GM12878 (cell line): ENCODE measurements around the gene ABCC5. TPM values are rescaled to one million over a fixed set of nuclear protein-coding genes. Genes with fewer than 3 reads are reported as not detected.

Source experiments
- ATAC-seq: fragments of 200-7000 bp; cut with Tn5 transposase; 3 replicates; pipeline ENCODE4 v1.9.1; 2020; ENCODE audit warnings: mild to moderate bottlenecking, moderate library complexity
- BruUV-seq: library from RNA; stranded (reverse); fragments of 400-500 nt; replicated peaks from 2 replicates; lab custom pipeline; 2021; lab: Mats Ljungman, UMichigan
- CTCF ChIA-PET: fragments of 300-600 bp; sonication (Branson Sonifier 250); formaldehyde crosslinking; extraction: SDS; loops from one replicate; lab custom pipeline; 2021; ENCODE audit warnings: inconsistent platforms; lab: Yijun Ruan, JAX
- POLR2A ChIA-PET: fragments of 350-600 bp; formaldehyde crosslinking; extraction: SDS; loops from one replicate; lab custom pipeline; 2021; ENCODE audit warnings: inconsistent platforms; lab: Charles Lee
- RAD21 ChIA-PET: fragments of 300-600 bp; sonication (Branson Sonifier 250); formaldehyde crosslinking; loops from one replicate; lab custom pipeline; 2023; ENCODE audit warnings: antibody characterized with exemption; ENCODE audit not compliant: unreplicated experiment; lab: Charles Lee
- SMC1A ChIA-PET: fragments of 300-600 bp; sonication (Branson Sonifier 250); formaldehyde crosslinking; loops from one replicate; lab custom pipeline; 2023; ENCODE audit not compliant: unreplicated experiment, uncharacterized antibody; lab: Charles Lee
- DNase-seq: peaks from one replicate; pipeline ENCODE4 v3.0.0-alpha.2; 2011; ENCODE audit warnings: low read depth, low spot score
- FAIRE-seq: peaks from 3 replicates; lab custom pipeline; 2011; peaks lifted over from hg19 to GRCh38; lab: Jason Lieb, UNC
- H2AFZ ChIP-seq: 2 replicates; pipeline ENCODE4 v1.6.0; 2011; ENCODE audit warnings: low read depth, low read length, control low read depth; ENCODE audit not compliant: control insufficient read depth
- H3K27ac ChIP-seq: 2 replicates; pipeline ENCODE4 v1.5.1; 2011; ENCODE audit warnings: control low read depth; ENCODE audit not compliant: control insufficient read depth, insufficient read depth
- H3K27me3 ChIP-seq, 2 experiments: replicated peaks in 1 of 2; 2 replicates each; pipeline versions ENCODE4 v1.6.0 to v1.6.1; 2011; ENCODE audit warnings: low read length in 1 of 2; ENCODE audit not compliant: control insufficient read depth in 2 of 2, insufficient read depth in 2 of 2
- H3K36me3 ChIP-seq, 2 experiments: 2 replicates each; pipeline ENCODE4 v1.5.1; 2011; ENCODE audit warnings: low read length in 1 of 2; ENCODE audit not compliant: control insufficient read depth in 2 of 2, insufficient read depth in 2 of 2
- H3K4me1 ChIP-seq: 2 replicates; pipeline ENCODE4 v1.6.1; 2011; ENCODE audit warnings: mild to moderate bottlenecking, low read length, moderate library complexity, mixed read lengths; ENCODE audit not compliant: control insufficient read depth, insufficient read depth
- H3K4me2 ChIP-seq: 2 replicates; pipeline ENCODE4 v1.6.0; 2011; ENCODE audit warnings: control low read depth; ENCODE audit not compliant: control insufficient read depth, insufficient read depth
- H3K4me3 ChIP-seq: fragments of 200-600 bp; sonication (generic); 2 replicates; pipeline ENCODE4 v1.5.1; 2016
- H3K79me2 ChIP-seq: 2 replicates; pipeline ENCODE4 v1.6.0; 2011; ENCODE audit warnings: low read length; ENCODE audit not compliant: control insufficient read depth, insufficient read depth
- H3K9ac ChIP-seq: 2 replicates; pipeline ENCODE4 v1.8.0; 2011; ENCODE audit warnings: low read length, control low read depth, mixed read lengths; ENCODE audit not compliant: control insufficient read depth, insufficient read depth
- H3K9me3 ChIP-seq: replicated peaks from 3 replicates; pipeline ENCODE4 v1.5.1; 2011; ENCODE audit warnings: mild to moderate bottlenecking, low read length; ENCODE audit not compliant: control insufficient read depth, insufficient read depth
- H4K20me1 ChIP-seq: 2 replicates; pipeline ENCODE4 v1.6.0; 2011; ENCODE audit not compliant: control insufficient read depth, insufficient read depth
- ATF7 ChIP-seq: fragments of 450-650 bp; IDR thresholded peaks from 2 replicates; pipeline ENCODE4 v1.6.1; 2016; ENCODE audit warnings: low read depth, mild to moderate bottlenecking
- BCL11A ChIP-seq: IDR thresholded peaks from 2 replicates; pipeline ENCODE4 v1.6.1; 2011; ENCODE audit warnings: low read depth, low read length
- BMI1 ChIP-seq: fragments of 450-650 bp; IDR thresholded peaks from 2 replicates; pipeline ENCODE4 v1.6.1; 2016; ENCODE audit warnings: mild to moderate bottlenecking, moderate library complexity, borderline replicate concordance
- EED ChIP-seq: sonication (generic); IDR thresholded peaks from 2 replicates; pipeline ENCODE4 v1.6.1; 2016; ENCODE audit warnings: antibody characterized with exemption, low read depth
- EP300 ChIP-seq, 2 experiments: fragments of 150-350 bp in 1 of 2; IDR thresholded peaks; 2 replicates each; pipeline ENCODE4 v1.6.1; 2011 to 2012; ENCODE audit warnings: low read depth in 2 of 2, low read length in 2 of 2, borderline replicate concordance in 1 of 2, improper control_type of control experiment in 1 of 2, inconsistent platforms in 1 of 2; ENCODE audit not compliant: control insufficient read depth in 1 of 2
- IKZF1 ChIP-seq: fragments of 450-650 bp; conservative IDR thresholded peaks from 2 replicates; pipeline ENCODE4 v1.6.1; 2017; ENCODE audit warnings: antibody characterized with exemption, mild to moderate bottlenecking
- IRF4 ChIP-seq: IDR thresholded peaks from 2 replicates; pipeline ENCODE4 v1.6.1; 2011; ENCODE audit warnings: low read depth, low read length
- IRF5 ChIP-seq: fragments of 450-650 bp; IDR thresholded peaks from 2 replicates; pipeline ENCODE4 v1.6.1; 2017; ENCODE audit warnings: borderline replicate concordance
- NFYA ChIP-seq: IDR thresholded peaks from 2 replicates; pipeline ENCODE4 v1.6.1; 2011; ENCODE audit warnings: low read depth, mild to moderate bottlenecking, low read length, improper control_type of control experiment, borderline replicate concordance
- RELA ChIP-seq: fragments of 450-650 bp; IDR thresholded peaks from 2 replicates; pipeline ENCODE4 v1.8.0; 2014; ENCODE audit warnings: borderline replicate concordance; ENCODE audit not compliant: partially characterized antibody
- SIN3A ChIP-seq: IDR thresholded peaks from 2 replicates; pipeline ENCODE4 v1.6.1; 2012; ENCODE audit warnings: low read depth, low read length, improper control_type of control experiment
- SUZ12 ChIP-seq: fragments of 200-600 bp; sonication (generic); IDR thresholded peaks from one replicate; pipeline ENCODE4 v1.6.1; 2018; ENCODE audit warnings: antibody characterized with exemption, mild to moderate bottlenecking; ENCODE audit not compliant: unreplicated experiment
- ZBTB11 ChIP-seq: fragments of 450-650 bp; formaldehyde crosslinking; IDR thresholded peaks from 2 replicates; pipeline ENCODE4 v1.5.0; 2022; ENCODE audit warnings: mild to moderate bottlenecking, missing genetic modification characterization
- WGBS: methylation state at CpG from one replicate; pipeline ENCODE4 v1.1.6; 2016; ENCODE audit warnings: low lambda C conversion rate; ENCODE audit not compliant: insufficient replicate concordance, insufficient coverage; ENCODE audit errors: missing lambda C conversion rate; 5-methylcytosine and 5-hydroxymethylcytosine counted together
- in situ Hi-C: fragments of 300-500 bp; cut with MboI; formaldehyde crosslinking; loops from 9 replicates; pipeline ENCODE4 v1.14.3; 2018; ENCODE audit warnings: mixed read lengths
- intact Hi-C: fragments of 100-400 bp; cut with micrococcal nuclease; formaldehyde crosslinking; loops from one replicate; pipeline ENCODE4 v1.14.2; 2022; ENCODE audit not compliant: unreplicated experiment
- polyA plus RNA-seq, 11 experiments: library from polyadenylated mRNA; depleted of rRNA in 4 of 11; unstranded in 6 of 11; stranded (reverse) in 5 of 11; fragments of >200 nt; fragmentation: Nextera tagmentation in 4 of 11; fragmentation: Illumina TruSeq in 1 of 11; extraction: Ambion mirVana in 4 of 11; extraction: Trizol in 1 of 11; gene quantifications; 1 replicate in 1 of 11; 2 replicates in 10 of 11; pipeline versions ENCODE4 v1.2.1 to v1.2.3, GENCODE V29; 2011 to 2016; ENCODE audit warnings: inconsistent platforms in 2 of 11, missing spikeins in 2 of 11, low read depth in 1 of 11
- total RNA-seq, 4 experiments: library from RNA; depleted of rRNA in 3 of 4; stranded (reverse); fragments of >200 nt in 3 of 4; fragmentation: Illumina TruSeq in 1 of 4; extraction: Trizol in 1 of 4; gene quantifications; 2 replicates each; pipeline versions ENCODE4 v1.2.1 to v1.2.3, GENCODE V29; 2013 to 2021

ABCC5 gene
- total and polyA plus RNA-seq, 10 of the 15 experiments (the other 5 are each of a cell fraction or from before 2014, with no cell fraction given) = 6.0 to 17.8 (median 9.7) TPM

- in situ Hi-C loops = no loop called here
- Histone ChIP-seq H3K4me3 (no peak overlapping the region), H3K4me2 (no peak overlapping the region), H3K4me1 (no peaks in the 10 kb centered on the region; the same call in 1 of the 2 replicates), H3K79me2 (no peaks in the 10 kb centered on the region), H3K27ac (no peak overlapping the region), H3K27me3 (no peaks in the 10 kb centered on the region), H3K9ac (no peak overlapping the region), H3K36me3 (no peaks in the 10 kb centered on the region; a peak in 1 of 4 replicates), H3K9me3 (no peaks in the 10 kb centered on the region), H2AFZ (no peak overlapping the region), H4K20me1 (no peaks in the 10 kb centered on the region)
- CTCF ChIA-PET = interaction anchor here (0.7 to 1.3 kb wide), 3 partner anchors 18 to 490 kb away, joined by 3 to 5 read pairs (median 3); no protein-coding TSS in a partner anchor
- SMC1A ChIA-PET = no interaction called here
- RAD21 ChIA-PET = no interaction called here
- no peak for TF ChIP-seq IRF4
- TF ChIP-seq NFYA = no peak
- no peak for TF ChIP-seq ZBTB11 (CRISPR knock-in tag)
- TF ChIP-seq SUZ12 = no peak
- no peak for TF ChIP-seq SIN3A
- TF ChIP-seq BMI1 = no peak
- TF ChIP-seq IRF5 = no peak
- TF ChIP-seq ATF7 = no peak
- no peak for TF ChIP-seq EP300 (IDR thresholded peaks at IDR 0.05; ENCODE audit: borderline replicate concordance in 1 of 2, control insufficient read depth in 1 of 2, low read depth in 2 of 2, low read length in 2 of 2)
- no peak for TF ChIP-seq RELA
- TF ChIP-seq EED = no peak
- TF ChIP-seq IKZF1 = no peak
- no peak for TF ChIP-seq BCL11A
- ATAC-seq (no peak), DNase-seq (no peak), FAIRE-seq (no peak)
- intact Hi-C loops = no loop called here
- 94% methylated on average over 4 of the region's 4 CpGs for WGBS
- BruUV-seq = no TSS peak
- POLR2A ChIA-PET = no interaction called here
Observed at GRCh38 chr3:183922421-183922820, 95.3 kb downstream of the ABCC5 start.
